Measurements from ENCODE around the gene CNIH3. TPM values are rescaled to one million over a fixed set of nuclear protein-coding genes. Genes with fewer than 3 reads are reported as not detected.

CNIH3 gene
- total RNA-seq, 6 donors from 2014 or later: 0.39 to 4.2 (median 2.1) TPM

GRCh38 chr1:224668984-224669383 lies 52.9 kb downstream of the CNIH3 start:
- no peak overlapping the region for H3K4me3 ChIP-seq
- no peaks in the 10 kb centered on the region for H3K9me3 ChIP-seq
- no peak overlapping the region for H3K27ac ChIP-seq
- DNase-seq (no peak), ATAC-seq (ENCODE audit: low FRiP score in 2 of 2) (no peak)
- no peaks in the 10 kb centered on the region for H3K4me1 ChIP-seq
- no peaks in the 10 kb centered on the region for H3K27me3 ChIP-seq
- 46 to 69% methylated on average over 3 of the region's 3 CpGs for WGBS, 2 donors
- no peaks in the 10 kb centered on the region for H3K36me3 ChIP-seq
- TF ChIP-seq POLR2A (IDR thresholded peaks at IDR 0.05): no peak
- no peak for TF ChIP-seq EP300 (IDR thresholded peaks at IDR 0.05)
- TF ChIP-seq POLR2AphosphoS5 (IDR thresholded peaks at IDR 0.05): no peak
- no peak for TF ChIP-seq CTCF (IDR thresholded peaks at IDR 0.05)

- Histone ChIP-seq H3K27me3 (no peaks in the 10 kb centered on the region), H3K4me1 (no peaks in the 10 kb centered on the region), H3K36me3 (no peaks in the 10 kb centered on the region), H3K27ac (no peak overlapping the region), H3K9me3 (no peaks in the 10 kb centered on the region), H3K4me3 (no peak overlapping the region)
- DNase-seq (no peak), ATAC-seq (ENCODE audit: low FRiP score in 2 of 2) (no peak)
- WGBS, 2 donors: 87 to 89% methylated on average over 3 of the region's 3 CpGs
- TF ChIP-seq POLR2A (IDR thresholded peaks at IDR 0.05) (no peak), EP300 (IDR thresholded peaks at IDR 0.05) (no peak), POLR2AphosphoS5 (IDR thresholded peaks at IDR 0.05) (no peak), CTCF (IDR thresholded peaks at IDR 0.05) (no peak)
Measured at GRCh38 chr1:224669403-224669802, 53.3 kb downstream of the CNIH3 start.

GRCh38 chr1:224670506-224670905 lies 54.4 kb downstream of the CNIH3 start:
- no peaks in the 10 kb centered on the region for H3K27me3 ChIP-seq
- WGBS, 2 donors: 67 to 88% methylated on average over 1 of the region's 1 CpG

GRCh38 chr1:224671076-224671475 lies 55.0 kb downstream of the CNIH3 start:
- no peak for ATAC-seq (ENCODE audit: low FRiP score in 2 of 2)
- TF ChIP-seq EP300 (IDR thresholded peaks at IDR 0.05) (no peak), CTCF (IDR thresholded peaks at IDR 0.05) (no peak), POLR2A (IDR thresholded peaks at IDR 0.05) (no peak), POLR2AphosphoS5 (IDR thresholded peaks at IDR 0.05) (no peak)
- no peak overlapping the region for H3K4me3 ChIP-seq

More at GRCh38 chr1:224670506-224670905, 54.4 kb downstream of the CNIH3 start:
- DNase-seq (no peak), ATAC-seq (ENCODE audit: low FRiP score in 2 of 2) (no peak)
- no peak for TF ChIP-seq EP300 (IDR thresholded peaks at IDR 0.05)
- no peak for TF ChIP-seq POLR2AphosphoS5 (IDR thresholded peaks at IDR 0.05)
- TF ChIP-seq POLR2A (IDR thresholded peaks at IDR 0.05): no peak
- Histone ChIP-seq H3K27ac (no peak overlapping the region), H3K9me3 (no peaks in the 10 kb centered on the region), H3K4me3 (no peak overlapping the region), H3K4me1 (no peaks in the 10 kb centered on the region), H3K36me3 (no peaks in the 10 kb centered on the region)

GRCh38 chr1:224673141-224673540 lies 57.0 kb downstream of the CNIH3 start:
- no peak for TF ChIP-seq POLR2AphosphoS5 (IDR thresholded peaks at IDR 0.05)
- TF ChIP-seq POLR2A (IDR thresholded peaks at IDR 0.05): no peak
- TF ChIP-seq CTCF (IDR thresholded peaks at IDR 0.05): no peak
- TF ChIP-seq EP300 (IDR thresholded peaks at IDR 0.05): no peak
- H3K36me3 ChIP-seq: no peaks in the 10 kb centered on the region
- no peaks in the 10 kb centered on the region for H3K9me3 ChIP-seq
- DNase-seq (no peak), ATAC-seq (ENCODE audit: low FRiP score in 2 of 2) (no peak)
- H3K27me3 ChIP-seq: no peaks in the 10 kb centered on the region
- no peak overlapping the region for H3K4me3 ChIP-seq
- H3K27ac ChIP-seq: no peak overlapping the region
- no peaks in the 10 kb centered on the region for H3K4me1 ChIP-seq
- WGBS, 2 donors: 53 to 71% methylated on average over 4 of the region's 4 CpGs

More at GRCh38 chr1:224671076-224671475, 55.0 kb downstream of the CNIH3 start:
- no peaks in the 10 kb centered on the region for H3K4me1 ChIP-seq
- no peaks in the 10 kb centered on the region for H3K27me3 ChIP-seq
- WGBS, 2 donors: 69 to 94% methylated on average over 1 of the region's 1 CpG
- H3K27ac ChIP-seq: no peak overlapping the region
- DNase-seq: no peak
- no peaks in the 10 kb centered on the region for H3K9me3 ChIP-seq
- no peaks in the 10 kb centered on the region for H3K36me3 ChIP-seq

Data from upper lobe of left lung (tissue), 6 donors.